ENCODE measurements around the gene KMT2D. TPM values are rescaled to one million over a fixed set of nuclear protein-coding genes. Genes with fewer than 3 reads are reported as not detected.

Gene KMT2D
- total and polyA plus RNA-seq, 2 of the 8 experiments (the other 6 are each of a cell fraction or from before 2014, with no cell fraction given) = 9.1 to 86.3 TPM

GRCh38 chr12:49064767-49065152, 4.2 kb upstream of the KMT2D start (continued):
- no peak for TF ChIP-seq SIX5 (IDR thresholded peaks at IDR 0.05; ENCODE audit: low read depth, low read length)
- no peak for TF ChIP-seq NRF1 (IDR thresholded peaks at IDR 0.05; ENCODE audit: low read depth, low read length)
- no peak for TF ChIP-seq CTBP2 (IDR thresholded peaks at IDR 0.05; ENCODE audit: borderline replicate concordance, insufficient read depth, insufficient read length, low read length)
- no peak for TF ChIP-seq CHD2 (IDR thresholded peaks at IDR 0.05; ENCODE audit: low read length)
- no peak for TF ChIP-seq TAF7 (optimal IDR thresholded peaks at IDR 0.05; ENCODE audit: borderline replicate concordance, low read depth, low read length)
- no peak for TF ChIP-seq CBX5 (IDR thresholded peaks at IDR 0.05; ENCODE audit: low read depth, low read length)
- no peak for TF ChIP-seq CHD7 (IDR thresholded peaks at IDR 0.05; ENCODE audit: insufficient replicate concordance, low read length)

Data from H1 (cell line).